Esophagus muscularis mucosa (tissue), 4 donors: ENCODE data around the gene MRFAP1L1.

ENCODE experiments used
- CTCF ChIP-seq, 3 experiments: fragments of 200-600 bp in 2 of 3; fragments of 450-650 bp in 1 of 3; sonication (generic) in 2 of 3; IDR thresholded peaks; one replicate each; pipeline ENCODE4 v1.5.1; 2017 to 2019; ENCODE audit warnings: antibody characterized with exemption in 3 of 3, mild to moderate bottlenecking in 2 of 3, moderate library complexity in 1 of 3
- EP300 ChIP-seq: sonication (generic); formaldehyde crosslinking; IDR thresholded peaks from one replicate; pipeline ENCODE4 v1.6.1; 2017; ENCODE audit warnings: antibody characterized with exemption
- POLR2A ChIP-seq: fragments of 450-650 bp; IDR thresholded peaks from one replicate; pipeline ENCODE4 v1.6.1; 2017; ENCODE audit warnings: antibody characterized with exemption, moderate library complexity, mild to moderate bottlenecking, low read depth
- POLR2AphosphoS5 ChIP-seq, 2 donors: sonication (generic); formaldehyde crosslinking; IDR thresholded peaks; one replicate each; pipeline ENCODE4 v1.6.1; 2017; ENCODE audit warnings: antibody characterized with exemption in 2 of 2

DNA sequence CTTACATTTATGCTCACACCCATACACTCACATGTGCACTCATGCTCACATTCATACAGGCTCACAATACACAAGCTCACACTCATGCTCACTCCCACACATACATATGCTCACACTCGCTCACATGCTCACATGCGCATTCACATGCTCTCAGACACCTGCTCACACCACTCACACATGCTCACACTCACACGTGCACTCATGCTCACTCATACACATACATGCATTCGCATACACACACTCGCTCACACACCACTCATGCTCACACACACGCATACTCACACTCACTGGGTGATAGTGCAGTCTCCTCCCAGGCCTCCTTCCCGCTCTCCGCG lies 44.4 kb downstream of the MRFAP1L1 start:
- TF ChIP-seq POLR2AphosphoS5 (IDR thresholded peaks at IDR 0.05) (no peak), CTCF (IDR thresholded peaks at IDR 0.05) (no peak), POLR2A (no peak), EP300 (no peak)
